Pericardium fibroblast (primary cell): ENCODE data around the gene NFATC3. TPM values are rescaled to one million over a fixed set of nuclear protein-coding genes. Genes with fewer than 3 reads are reported as not detected.

Experiments used
- total RNA-seq: library from RNA; depleted of rRNA; stranded (reverse); fragments of >200 nt; gene quantifications from 2 replicates; pipeline ENCODE4 v1.2.3, GENCODE V29; 2015

Gene NFATC3
- 19.1 and 22.2 TPM in 2 replicates for total RNA-seq

GRCh38 chr16:68085259-68086071, at the start of gene NFATC3:
Gene NFATC3 (plus strand): TSS chr16:68085370. CDS start chr16:68085682, 312 bp downstream.

GRCh38 chr16:68235887-68236136, 150.6 kb downstream of the NFATC3 start, which contains the start of gene ESRP2:
Gene ESRP2 (minus strand): TSS chr16:68236127. CDS start chr16:68236045, 82 bp downstream.

GRCh38 chr16:68244903-68245853, 160.0 kb downstream of the NFATC3 start, which contains the start of gene PLA2G15:
Gene PLA2G15 (plus strand): TSS chr16:68245373. CDS start chr16:68245427, 54 bp downstream.

GRCh38 chr16:68264128-68265077, 179.2 kb downstream of the NFATC3 start, which contains the start of gene SLC7A6:
Gene SLC7A6 (plus strand): TSS chr16:68264526. CDS start chr16:68274727, 10,201 bp downstream.

Other genes starting within 250 kb of the NFATC3 start
- gene THAP11, start 243.1 kb upstream of the NFATC3 start, total RNA-seq, result 39.7 and 52.5 TPM in 2 replicates
- 193 and 272 TPM in 2 replicates for gene NUTF2, start 238.4 kb upstream of the NFATC3 start, total RNA-seq
- 32.6 and 32.7 TPM in 2 replicates for gene CENPT, start 237.7 kb upstream of the NFATC3 start, total RNA-seq
- gene EDC4, start 212.3 kb upstream of the NFATC3 start, total RNA-seq, result 37.6 TPM in 2 replicates
- 0.47 and 0.77 TPM in 2 replicates for gene NRN1L, start 200.5 kb upstream of the NFATC3 start, total RNA-seq
- 13.1 and 15.5 TPM in 2 replicates for gene PSKH1, start 192.1 kb upstream of the NFATC3 start, total RNA-seq
- 0.34 TPM in 1 of 2 replicates, not detected in the other for gene CTRL, start 153.5 kb upstream of the NFATC3 start, total RNA-seq
- gene PSMB10, start 148.5 kb upstream of the NFATC3 start, total RNA-seq, result 28.0 and 38.6 TPM in 2 replicates
- 7.1 and 10.5 TPM in 2 replicates for gene LCAT, start 141.2 kb upstream of the NFATC3 start, total RNA-seq
- gene SLC12A4, start 116.7 kb upstream of the NFATC3 start, total RNA-seq, result 29.1 and 50.4 TPM in 2 replicates
- gene DPEP3, start 104.9 kb upstream of the NFATC3 start, total RNA-seq, result not detected in 2 replicates
- gene DPEP2, start 85.9 kb upstream of the NFATC3 start, total RNA-seq, result not detected in 2 replicates
- gene DPEP2NB, start 69.5 kb upstream of the NFATC3 start, total RNA-seq, result not detected in 2 replicates
- gene DDX28, start 62.1 kb upstream of the NFATC3 start, total RNA-seq, result 3.3 and 6.6 TPM in 2 replicates
- gene DUS2, start 62.1 kb upstream of the NFATC3 start, total RNA-seq, result 8.9 and 10.0 TPM in 2 replicates
- gene ESRP2, start 150.8 kb downstream of the NFATC3 start, total RNA-seq, result not detected in 2 replicates
- gene PLA2G15, start 160.0 kb downstream of the NFATC3 start, total RNA-seq, result 10.9 and 24.0 TPM in 2 replicates
- gene SLC7A6, start 179.2 kb downstream of the NFATC3 start, total RNA-seq, result 11.1 and 26.3 TPM in 2 replicates
- gene SLC7A6OS, start 225.6 kb downstream of the NFATC3 start, total RNA-seq, result 5.4 and 6.2 TPM in 2 replicates
- gene PRMT7, start 225.6 kb downstream of the NFATC3 start, total RNA-seq, result 20.5 and 22.7 TPM in 2 replicates